PC-9 (cell line): ENCODE results near the gene TAF4B. TPM values are rescaled to one million over a fixed set of nuclear protein-coding genes. Genes with fewer than 3 reads are reported as not detected.

ENCODE experiments used
- BruUV-seq: library from RNA; stranded (reverse); fragments of 400-500 nt; replicated peaks from 2 replicates; lab custom pipeline; 2021; lab: Mats Ljungman, UMichigan
- CTCF ChIA-PET: fragments of 300-600 bp; sonication (Branson Sonifier 250); formaldehyde crosslinking; loops from one replicate; lab custom pipeline; 2022; ENCODE audit warnings: antibody characterized with exemption; lab: Charles Lee
- POLR2A ChIA-PET: fragments of 300-600 bp; sonication (Branson Sonifier 250); formaldehyde crosslinking; loops from one replicate; lab custom pipeline; 2022; ENCODE audit warnings: antibody characterized with exemption; ENCODE audit not compliant: unreplicated experiment; lab: Charles Lee
- DNase-seq, 2 experiments: peaks; one replicate each; pipeline versions ENCODE4 v3.0.0 to v3.0.0-alpha.2; 2015 to 2022; ENCODE audit warnings: mixed read lengths in 1 of 2
- H2AFZ ChIP-seq: fragments of 200-600 bp; sonication (generic); 2 replicates; pipeline ENCODE4 v1.8.1; 2017; ENCODE audit warnings: antibody characterized with exemption
- H3F3A ChIP-seq: fragments of 200-600 bp; sonication (generic); 2 replicates; pipeline ENCODE4 v1.8.1; 2017; ENCODE audit warnings: antibody characterized with exemption, mild to moderate bottlenecking, low read depth; ENCODE audit not compliant: insufficient read depth
- H3K27ac ChIP-seq: fragments of 200-600 bp; sonication (generic); 2 replicates; pipeline ENCODE4 v1.6.1; 2016; ENCODE audit warnings: mixed run types
- H3K27me3 ChIP-seq: fragments of 200-600 bp; sonication (generic); 2 replicates; pipeline ENCODE4 v1.6.1; 2016; ENCODE audit warnings: low read depth, mixed run types; ENCODE audit not compliant: insufficient read depth
- H3K36me3 ChIP-seq: fragments of 200-600 bp; sonication (generic); 2 replicates; pipeline ENCODE4 v1.6.1; 2016; ENCODE audit warnings: low read depth, mixed run types
- H3K4me1 ChIP-seq: fragments of 200-600 bp; sonication (generic); replicated peaks from 2 replicates; pipeline ENCODE4 v1.6.1; 2016; ENCODE audit warnings: mixed run types; ENCODE audit not compliant: insufficient read depth
- H3K4me2 ChIP-seq: fragments of 200-600 bp; sonication (generic); 2 replicates; pipeline ENCODE4 v1.6.1; 2017; ENCODE audit warnings: mixed run types
- H3K4me3 ChIP-seq: fragments of 200-600 bp; sonication (generic); 2 replicates; pipeline ENCODE4 v1.6.1; 2016; ENCODE audit warnings: mixed run types
- H3K79me2 ChIP-seq: fragments of 200-600 bp; sonication (generic); 2 replicates; pipeline ENCODE4 v1.6.1; 2017; ENCODE audit warnings: low read depth, mixed run types
- H3K9me2 ChIP-seq: fragments of 200-600 bp; sonication (generic); 2 replicates; pipeline ENCODE4 v1.8.1; 2017; ENCODE audit warnings: mild to moderate bottlenecking; ENCODE audit not compliant: insufficient read depth
- H3K9me3 ChIP-seq: fragments of 200-600 bp; sonication (generic); 2 replicates; pipeline ENCODE4 v1.8.1; 2016; ENCODE audit warnings: low read depth; ENCODE audit not compliant: insufficient read depth
- H4K20me1 ChIP-seq: fragments of 200-600 bp; sonication (generic); 2 replicates; pipeline ENCODE4 v1.8.1; 2017; ENCODE audit not compliant: insufficient read depth
- CTCF ChIP-seq: fragments of 200-600 bp; sonication (generic); conservative IDR thresholded peaks from 2 replicates; pipeline ENCODE4 v1.6.1; 2017; ENCODE audit warnings: mixed run types, antibody characterized with exemption, mild to moderate bottlenecking, moderate library complexity
- EZH2 ChIP-seq: fragments of 200-600 bp; sonication (generic); IDR thresholded peaks from 2 replicates; pipeline ENCODE4 v1.8.0; 2017; ENCODE audit warnings: antibody characterized with exemption, low read depth
- intact Hi-C: fragments of 100-400 bp; cut with micrococcal nuclease; formaldehyde crosslinking; loops from one replicate; pipeline ENCODE4 v1.10.0; 2022; ENCODE audit not compliant: unreplicated experiment
- total RNA-seq: library from RNA; stranded (reverse); gene quantifications from 2 replicates; pipeline ENCODE4 v1.2.3, GENCODE V29; 2021

TAF4B gene
- total RNA-seq, 1 experiment from 2014 or later: 2.8 TPM

GRCh38 chr18:26421503-26421902 lies 195.3 kb downstream of the TAF4B start:
- no peak for DNase-seq
- Histone ChIP-seq H2AFZ (no peak overlapping the region), H3K4me3 (no peak overlapping the region), H4K20me1 (no peaks in the 10 kb centered on the region), H3K79me2 (no peaks in the 10 kb centered on the region), H3K4me2 (no peak overlapping the region), H3K4me1 (no peaks in the 10 kb centered on the region), H3F3A (no peaks in the 10 kb centered on the region), H3K9me2 (no peaks in the 10 kb centered on the region), H3K9me3 (no peaks in the 10 kb centered on the region), H3K27ac (no peak overlapping the region), H3K36me3 (no peaks in the 10 kb centered on the region), H3K27me3 (no peaks in the 10 kb centered on the region)
- ChIA-PET CTCF (no interaction called here), POLR2A (no interaction called here)
- intact Hi-C loops: no loop called here
- no peak for TF ChIP-seq CTCF
- TF ChIP-seq EZH2: no peak
- BruUV-seq: no TSS peak

- CTCF ChIA-PET: no interaction called here
- intact Hi-C loops: no loop called here
These were observed 195.7 kb downstream of the TAF4B start for GRCh38 chr18:26421931-26422330.

GRCh38 chr18:26422472-26423162 lies 196.4 kb downstream of the TAF4B start:
- no peaks in the 10 kb centered on the region for H3K27me3 ChIP-seq
- H3K9me2 ChIP-seq: no peaks in the 10 kb centered on the region
- no peaks in the 10 kb centered on the region for H3K36me3 ChIP-seq
- H4K20me1 ChIP-seq: no peaks in the 10 kb centered on the region
- no peaks in the 10 kb centered on the region for H3F3A ChIP-seq
- no peaks in the 10 kb centered on the region for H3K9me3 ChIP-seq
- no peak overlapping the region for H3K4me3 ChIP-seq
- no peaks in the 10 kb centered on the region for H3K79me2 ChIP-seq
- intact Hi-C loops: no loop called here
- no peaks in the 10 kb centered on the region for H3K4me1 ChIP-seq
- ChIA-PET CTCF (no interaction called here), POLR2A (no interaction called here)
- no peak overlapping the region for H2AFZ ChIP-seq
- no peak overlapping the region for H3K27ac ChIP-seq
- no peak for DNase-seq
- BruUV-seq: no TSS peak
- H3K4me2 ChIP-seq: no peak overlapping the region
- TF ChIP-seq EZH2: no peak
- TF ChIP-seq CTCF: no peak

More at GRCh38 chr18:26421931-26422330, 195.7 kb downstream of the TAF4B start:
- no peaks in the 10 kb centered on the region for H4K20me1 ChIP-seq
- H2AFZ ChIP-seq: no peak overlapping the region
- no peak overlapping the region for H3K4me2 ChIP-seq
- H3K9me3 ChIP-seq: no peaks in the 10 kb centered on the region
- TF ChIP-seq CTCF (no peak), EZH2 (no peak)
- H3K79me2 ChIP-seq: no peaks in the 10 kb centered on the region
- no peak for DNase-seq
- H3F3A ChIP-seq: no peaks in the 10 kb centered on the region
- no peaks in the 10 kb centered on the region for H3K27me3 ChIP-seq
- H3K4me3 ChIP-seq: no peak overlapping the region
- POLR2A ChIA-PET: no interaction called here
- H3K27ac ChIP-seq: no peak overlapping the region
- no peaks in the 10 kb centered on the region for H3K9me2 ChIP-seq
- no TSS peak for BruUV-seq
- H3K36me3 ChIP-seq: no peaks in the 10 kb centered on the region
- no peaks in the 10 kb centered on the region for H3K4me1 ChIP-seq
